ENCODE data around the gene GATAD1. TPM values are rescaled to one million over a fixed set of nuclear protein-coding genes. Genes with fewer than 3 reads are reported as not detected.
"Not testable (repeated sequence)": the region's sequence is repeated elsewhere in the genome, so short reads cannot be mapped to it uniquely, and the experiment has no call there.

Gene GATAD1
- total RNA-seq, 1 donor from 2014 or later, result 26.2 TPM

GRCh38 chr7:92484226-92484625 is 36.9 kb downstream of the GATAD1 start:
- not testable (repeated sequence) for H3K9me3 Mint-ChIP-seq (ENCODE audit: low read depth); DNase-seq (ENCODE audit: low spot score); H3K4me3 Mint-ChIP-seq (ENCODE audit: unreplicated experiment); H3K4me1 Mint-ChIP-seq (ENCODE audit: low read depth); H3K27me3 Mint-ChIP-seq (ENCODE audit: low read depth); H3K27ac Mint-ChIP-seq (ENCODE audit: unreplicated experiment); H3K36me3 Mint-ChIP-seq (ENCODE audit: low read depth)

DNA sequence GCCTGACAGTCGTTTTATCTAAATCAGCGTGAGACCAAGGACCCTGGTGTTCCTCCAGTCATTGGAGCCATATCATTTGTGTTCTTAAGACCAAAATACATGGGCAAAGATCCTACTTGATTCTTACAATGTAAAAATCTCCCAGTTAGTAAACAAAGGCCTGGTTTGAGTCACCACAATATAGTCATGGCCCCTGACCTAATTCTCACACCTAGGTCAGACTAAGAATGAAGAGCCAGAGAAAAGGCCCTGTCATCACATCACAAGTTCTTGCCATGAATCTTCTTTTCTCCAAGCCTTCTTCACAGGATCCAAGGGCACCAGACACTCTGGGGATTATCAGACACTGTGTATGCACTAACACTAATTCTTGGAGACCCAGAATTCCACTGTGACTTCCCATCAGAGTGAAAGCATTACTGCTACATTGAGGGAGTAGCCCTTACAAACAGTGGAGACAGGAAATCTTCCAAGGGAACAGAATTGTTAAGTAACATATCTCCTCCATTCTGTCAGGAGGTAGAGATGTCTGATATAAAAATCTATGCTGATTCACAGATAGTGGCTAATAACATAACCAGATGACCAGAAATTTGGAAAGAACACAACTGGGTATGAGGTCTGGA is 38.1 kb downstream of the GATAD1 start:
- TF ChIP-seq CTCF (IDR thresholded peaks at IDR 0.05), result no peak
- no peak overlapping the region for H3K4me3 Mint-ChIP-seq (ENCODE audit: unreplicated experiment)
- H3K9me3 Mint-ChIP-seq (ENCODE audit: low read depth), result no peaks in the 10 kb centered on the region
- H3K4me1 Mint-ChIP-seq (ENCODE audit: low read depth), result no peaks in the 10 kb centered on the region
- no peaks in the 10 kb centered on the region for H3K27me3 Mint-ChIP-seq (ENCODE audit: low read depth)
- peaks cover 11% of the 10 kb centered on the region for H3K36me3 Mint-ChIP-seq (ENCODE audit: low read depth)
- H3K27ac Mint-ChIP-seq (ENCODE audit: unreplicated experiment), result no peak overlapping the region
- no peak for DNase-seq (ENCODE audit: low spot score)

GRCh38 chr7:92485974-92486373 is 38.7 kb downstream of the GATAD1 start:
- DNase-seq (ENCODE audit: low spot score), result no peak
- Mint-ChIP-seq H3K4me1 (ENCODE audit: low read depth) (no peaks in the 10 kb centered on the region), H3K9me3 (ENCODE audit: low read depth) (no peaks in the 10 kb centered on the region), H3K4me3 (ENCODE audit: unreplicated experiment) (no peak overlapping the region), H3K27ac (ENCODE audit: unreplicated experiment) (no peak overlapping the region), H3K36me3 (ENCODE audit: low read depth) (peaks cover 12% of the 10 kb centered on the region), H3K27me3 (ENCODE audit: low read depth) (no peaks in the 10 kb centered on the region)
- TF ChIP-seq CTCF (IDR thresholded peaks at IDR 0.05), result no peak

DNA sequence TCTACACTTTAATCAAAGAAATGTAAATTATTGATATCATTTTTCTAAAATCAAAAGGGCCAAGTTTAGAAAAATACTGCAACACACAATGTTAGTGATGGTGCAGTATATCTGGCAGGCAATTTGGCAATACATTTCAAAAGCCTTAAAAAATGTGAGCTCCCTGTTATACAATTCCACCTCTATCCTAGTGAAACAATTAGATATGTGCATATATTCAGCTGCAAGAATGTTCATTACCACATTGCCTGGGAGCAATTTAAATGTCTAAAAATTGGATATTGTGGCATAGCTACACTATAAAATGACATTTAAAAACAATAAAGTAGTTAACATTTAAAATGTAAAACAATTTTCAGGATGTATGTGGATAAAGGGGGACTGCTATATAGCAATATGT is 40.5 kb downstream of the GATAD1 start:
- Mint-ChIP-seq H3K4me3 (ENCODE audit: unreplicated experiment) (no peak overlapping the region), H3K36me3 (ENCODE audit: low read depth) (peaks cover 20% of the 10 kb centered on the region), H3K4me1 (ENCODE audit: low read depth) (no peaks in the 10 kb centered on the region), H3K27ac (ENCODE audit: unreplicated experiment) (no peak overlapping the region), H3K27me3 (ENCODE audit: low read depth) (no peaks in the 10 kb centered on the region), H3K9me3 (ENCODE audit: low read depth) (no peaks in the 10 kb centered on the region)
- TF ChIP-seq CTCF (IDR thresholded peaks at IDR 0.05), result no peak
- no peak for DNase-seq (ENCODE audit: low spot score)

GRCh38 chr7:92489634-92490033 is 42.4 kb downstream of the GATAD1 start:
- TF ChIP-seq CTCF (IDR thresholded peaks at IDR 0.05), result no peak
- no peak for DNase-seq (ENCODE audit: low spot score)
- H3K9me3 Mint-ChIP-seq (ENCODE audit: low read depth), result no peaks in the 10 kb centered on the region
- no peaks in the 10 kb centered on the region for H3K4me1 Mint-ChIP-seq (ENCODE audit: low read depth)
- peaks cover 22% of the 10 kb centered on the region for H3K36me3 Mint-ChIP-seq (ENCODE audit: low read depth)
- H3K4me3 Mint-ChIP-seq (ENCODE audit: unreplicated experiment), result no peak overlapping the region
- no peaks in the 10 kb centered on the region for H3K27me3 Mint-ChIP-seq (ENCODE audit: low read depth)
- no peak overlapping the region for H3K27ac Mint-ChIP-seq (ENCODE audit: unreplicated experiment)

- peaks cover 30% of the 10 kb centered on the region for H3K36me3 Mint-ChIP-seq (ENCODE audit: low read depth)
- peak overlapping the region; percentile 49 for H3K27ac Mint-ChIP-seq (ENCODE audit: unreplicated experiment)
- H3K27me3 Mint-ChIP-seq (ENCODE audit: low read depth), result no peaks in the 10 kb centered on the region
- H3K4me1 Mint-ChIP-seq (ENCODE audit: low read depth), result peaks cover 4% of the 10 kb centered on the region
- no peak for TF ChIP-seq CTCF (IDR thresholded peaks at IDR 0.05)
- peak overlapping the region; percentile 8 for H3K4me3 Mint-ChIP-seq (ENCODE audit: unreplicated experiment)
- no peak for DNase-seq (ENCODE audit: low spot score)
- H3K9me3 Mint-ChIP-seq (ENCODE audit: low read depth), result no peaks in the 10 kb centered on the region
These were observed 49.6 kb downstream of the GATAD1 start for GRCh38 chr7:92496876-92497275.

Measured in chondrocyte (in vitro differentiated cells).